Thoracic aorta (tissue), 2 donors: Measurements from ENCODE around the gene NEDD8. TPM values are rescaled to one million over a fixed set of nuclear protein-coding genes. Genes with fewer than 3 reads are reported as not detected.

Experiments
- ATAC-seq: fragments of 150-250 bp; one replicate; pipeline ENCODE4 v1.8.0; 2017; ENCODE audit warnings: low read depth; ENCODE audit not compliant: insufficient number of reproducible peaks, low FRiP score
- DNase-seq: peaks from one replicate; pipeline ENCODE4 v3.0.0-alpha.2; 2020; ENCODE audit warnings: low spot score
- H3K27ac ChIP-seq, 2 donors: fragments of 200-600 bp; sonication (generic); 1 replicate in 1 of 2; 2 replicates in 1 of 2; pipeline ENCODE4 v1.5.1; 2016; ENCODE audit warnings: mild to moderate bottlenecking in 2 of 2, moderate library complexity in 2 of 2
- H3K27me3 ChIP-seq: fragments of 200-600 bp; sonication (generic); replicated peaks from 2 replicates; pipeline ENCODE4 v1.6.0; 2016; ENCODE audit warnings: mild to moderate bottlenecking; ENCODE audit not compliant: insufficient read depth
- H3K36me3 ChIP-seq: fragments of 200-600 bp; sonication (generic); one replicate; pipeline ENCODE4 v1.5.1; 2016
- H3K4me1 ChIP-seq, 2 donors: fragments of 200-600 bp; sonication (generic); 1 replicate in 1 of 2; 2 replicates in 1 of 2; pipeline versions ENCODE4 v1.5.1 to v1.6.0; 2016; ENCODE audit warnings: low read depth in 2 of 2, mild to moderate bottlenecking in 1 of 2; ENCODE audit not compliant: control insufficient read depth in 1 of 2
- H3K4me3 ChIP-seq: fragments of 200-600 bp; sonication (generic); 2 replicates; pipeline ENCODE4 v1.5.1; 2016; ENCODE audit warnings: mild to moderate bottlenecking
- H3K9me3 ChIP-seq: fragments of 200-600 bp; sonication (generic); 2 replicates; pipeline ENCODE4 v1.5.1; 2016
- total RNA-seq, 2 donors: library from RNA; depleted of rRNA; stranded (reverse); fragments of >200 nt; gene quantifications; one replicate each; pipeline versions ENCODE4 v1.1.0 to v1.2.3, GENCODE V29; 2016
- TF ChIP-seq, protein P1 (sequence below): fragments of 200-600 bp; sonication (generic); IDR thresholded peaks from one replicate; pipeline ENCODE4 v1.5.1; 2019; ENCODE audit warnings: antibody characterized with exemption

Gene NEDD8
- total RNA-seq, 2 donors from 2014 or later, result 76.0 to 91.4 TPM

- TF ChIP-seq, protein P1, sequence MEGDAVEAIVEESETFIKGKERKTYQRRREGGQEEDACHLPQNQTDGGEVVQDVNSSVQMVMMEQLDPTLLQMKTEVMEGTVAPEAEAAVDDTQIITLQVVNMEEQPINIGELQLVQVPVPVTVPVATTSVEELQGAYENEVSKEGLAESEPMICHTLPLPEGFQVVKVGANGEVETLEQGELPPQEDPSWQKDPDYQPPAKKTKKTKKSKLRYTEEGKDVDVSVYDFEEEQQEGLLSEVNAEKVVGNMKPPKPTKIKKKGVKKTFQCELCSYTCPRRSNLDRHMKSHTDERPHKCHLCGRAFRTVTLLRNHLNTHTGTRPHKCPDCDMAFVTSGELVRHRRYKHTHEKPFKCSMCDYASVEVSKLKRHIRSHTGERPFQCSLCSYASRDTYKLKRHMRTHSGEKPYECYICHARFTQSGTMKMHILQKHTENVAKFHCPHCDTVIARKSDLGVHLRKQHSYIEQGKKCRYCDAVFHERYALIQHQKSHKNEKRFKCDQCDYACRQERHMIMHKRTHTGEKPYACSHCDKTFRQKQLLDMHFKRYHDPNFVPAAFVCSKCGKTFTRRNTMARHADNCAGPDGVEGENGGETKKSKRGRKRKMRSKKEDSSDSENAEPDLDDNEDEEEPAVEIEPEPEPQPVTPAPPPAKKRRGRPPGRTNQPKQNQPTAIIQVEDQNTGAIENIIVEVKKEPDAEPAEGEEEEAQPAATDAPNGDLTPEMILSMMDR, result no peak
- ATAC-seq, result no peak
- H3K27ac ChIP-seq, result no peak overlapping the region
- H3K4me3 ChIP-seq, result no peak overlapping the region
- H3K9me3 ChIP-seq, result no peaks in the 10 kb centered on the region
- no peaks in the 10 kb centered on the region for H3K27me3 ChIP-seq
- no peak for DNase-seq
- H3K36me3 ChIP-seq, result peaks cover 24% of the 10 kb centered on the region
- no peaks in the 10 kb centered on the region for H3K4me1 ChIP-seq
Measured at GRCh38 chr14:24177891-24178290, 54.3 kb downstream of the NEDD8 start.

GRCh38 chr14:24177041-24177825, 54.9 kb downstream of the NEDD8 start:
- TF ChIP-seq, protein P1, result no peak
- no peaks in the 10 kb centered on the region for H3K27me3 ChIP-seq
- no peak for ATAC-seq
- no peak for DNase-seq
- no peaks in the 10 kb centered on the region for H3K9me3 ChIP-seq
- peaks cover 0 to 4% of the 10 kb centered on the region in 2 donors for H3K4me1 ChIP-seq
- H3K27ac ChIP-seq, result no peak overlapping the region
- H3K4me3 ChIP-seq, result no peak overlapping the region
- peaks cover 18% of the 10 kb centered on the region for H3K36me3 ChIP-seq

DNA sequence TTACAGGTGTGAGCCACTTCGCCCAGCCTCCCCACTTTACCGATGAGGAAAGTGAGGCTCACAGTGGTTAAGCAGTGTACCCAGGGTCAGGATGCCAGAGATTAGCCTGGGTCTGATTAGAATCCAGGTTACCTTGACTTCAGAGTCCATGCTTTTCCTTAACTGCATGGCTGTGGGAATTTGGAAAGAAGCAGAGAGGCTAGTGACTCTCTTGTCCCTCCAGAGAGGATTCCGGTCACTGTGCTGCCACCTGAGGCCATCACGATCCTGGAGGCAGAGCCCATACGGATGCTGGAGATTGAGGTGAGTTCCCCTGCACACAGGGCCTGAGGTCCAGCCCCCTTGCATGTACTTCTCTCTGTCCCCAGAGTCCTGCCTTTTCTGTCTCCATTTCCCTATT, 55.6 kb downstream of the NEDD8 start:
- no peak for DNase-seq
- Histone ChIP-seq H3K4me3 (no peak overlapping the region), H3K27ac (no peak overlapping the region), H3K4me1 (peaks cover 0 to 11% of the 10 kb centered on the region in 2 donors), H3K36me3 (peaks cover 13% of the 10 kb centered on the region), H3K27me3 (no peaks in the 10 kb centered on the region), H3K9me3 (no peaks in the 10 kb centered on the region)
- TF ChIP-seq, protein P1, result no peak
- no peak for ATAC-seq

- Histone ChIP-seq H3K27me3 (no peaks in the 10 kb centered on the region), H3K27ac (no peak overlapping the region), H3K4me3 (no peak overlapping the region), H3K9me3 (no peaks in the 10 kb centered on the region), H3K4me1 (peaks cover 0 to 13% of the 10 kb centered on the region in 2 donors), H3K36me3 (peaks cover 3% of the 10 kb centered on the region)
- TF ChIP-seq, protein P1, result no peak
- no peak for DNase-seq
- ATAC-seq, result no peak
Measured at GRCh38 chr14:24172871-24173281, 59.3 kb downstream of the NEDD8 start.

DNA sequence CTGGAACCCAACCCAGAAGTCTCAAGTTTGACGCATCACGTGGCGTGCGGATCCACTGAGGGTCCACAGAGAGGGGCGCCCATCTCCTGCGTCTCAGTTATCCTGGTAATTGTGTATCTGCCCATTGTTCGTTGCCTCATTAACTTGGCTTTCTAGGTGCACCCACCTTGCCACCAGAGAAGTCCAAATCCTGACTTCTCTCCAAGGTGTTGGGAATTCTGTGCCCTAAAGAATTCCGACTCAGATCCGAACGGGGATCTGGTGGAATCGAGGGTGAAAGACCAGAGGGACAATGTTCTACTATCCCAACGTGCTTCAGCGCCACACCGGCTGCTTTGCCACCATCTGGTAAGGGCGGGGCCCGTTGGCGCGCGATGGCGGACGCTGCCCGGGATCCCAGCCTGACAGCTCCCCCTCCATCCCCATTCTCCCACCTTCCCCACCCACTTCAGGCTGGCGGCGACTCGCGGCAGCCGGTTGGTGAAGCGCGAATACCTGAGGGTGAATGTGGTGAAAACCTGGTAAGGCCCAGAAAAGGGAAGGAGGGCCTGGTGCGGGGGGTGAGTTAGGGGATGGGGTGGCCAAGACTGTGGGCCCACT, 59.8 kb downstream of the NEDD8 start:
- Histone ChIP-seq H3K27me3 (no peaks in the 10 kb centered on the region), H3K4me3 (peak overlapping the region; percentile 69), H3K36me3 (no peaks in the 10 kb centered on the region), H3K27ac (no peak overlapping the region), H3K4me1 (peaks cover 0 to 13% of the 10 kb centered on the region in 2 donors), H3K9me3 (no peaks in the 10 kb centered on the region)
- ATAC-seq (no peak), DNase-seq (no peak)
- TF ChIP-seq, protein P1, result no peak
